ENCODE results near the gene PLXNC1.

PLXNC1 gene

DNA sequence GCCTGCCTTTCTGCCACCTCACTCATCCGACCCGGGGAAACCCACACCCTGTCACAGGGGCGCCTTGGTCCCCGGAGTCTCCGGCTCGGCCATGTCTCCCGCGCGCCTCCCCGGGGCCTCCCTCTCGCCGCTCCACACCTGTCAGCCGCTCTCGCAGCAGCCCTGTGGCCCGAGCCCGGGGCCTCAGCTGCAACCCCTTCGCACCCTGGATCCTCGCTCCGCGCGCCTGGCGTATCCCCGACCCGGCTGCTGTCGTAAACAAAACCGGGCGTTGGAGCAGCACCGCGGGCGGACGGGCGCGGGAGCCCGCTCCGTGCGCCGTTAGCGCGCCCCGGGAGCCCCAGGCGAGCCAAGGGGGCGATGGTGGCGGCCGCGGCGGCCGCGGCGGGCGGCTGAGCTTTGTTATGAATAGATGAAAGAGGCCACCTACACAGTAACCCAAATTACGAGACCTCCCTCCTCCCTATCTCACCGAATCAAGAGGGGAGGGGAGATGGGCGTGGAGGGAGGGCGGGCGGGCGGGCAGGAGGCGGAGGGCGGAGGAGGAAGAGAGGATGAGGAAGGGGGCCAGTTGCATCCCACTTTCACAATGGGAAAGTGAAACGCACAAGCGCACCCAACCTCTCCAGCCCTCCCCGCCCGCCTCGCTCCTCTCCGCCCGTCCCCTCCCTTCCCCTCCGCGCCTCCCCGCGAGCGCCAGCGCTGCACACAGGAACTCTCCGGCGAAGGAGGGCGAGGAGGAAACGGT lies at the start of gene PLXNC1:
TSS of gene PLXNC1 (plus strand) at position 587 of the 748 bp plus-strand sequence. CDS start 395 bp downstream, outside the sequence.
- no peaks in the 10 kb centered on the region for H3K36me3 ChIP-seq (replicated peaks)
- in situ Hi-C loops (cut with HindIII; ENCODE audit: low pct_ligation_motif_present, low sequenced_read_pairs) = loop anchor here (25.0 kb wide), 1 partner anchor 364 kb away; no protein-coding TSS in a partner anchor
- peaks cover 41% of the 10 kb centered on the region for H3K27me3 ChIP-seq (replicated peaks)
- H3K4me3 ChIP-seq (ENCODE audit: low read depth, low read length) = peak within 1 kb of the TSS; percentile 47
- H3K27ac ChIP-seq = no peak within 1 kb of the TSS
- TF ChIP-seq, protein P1, sequence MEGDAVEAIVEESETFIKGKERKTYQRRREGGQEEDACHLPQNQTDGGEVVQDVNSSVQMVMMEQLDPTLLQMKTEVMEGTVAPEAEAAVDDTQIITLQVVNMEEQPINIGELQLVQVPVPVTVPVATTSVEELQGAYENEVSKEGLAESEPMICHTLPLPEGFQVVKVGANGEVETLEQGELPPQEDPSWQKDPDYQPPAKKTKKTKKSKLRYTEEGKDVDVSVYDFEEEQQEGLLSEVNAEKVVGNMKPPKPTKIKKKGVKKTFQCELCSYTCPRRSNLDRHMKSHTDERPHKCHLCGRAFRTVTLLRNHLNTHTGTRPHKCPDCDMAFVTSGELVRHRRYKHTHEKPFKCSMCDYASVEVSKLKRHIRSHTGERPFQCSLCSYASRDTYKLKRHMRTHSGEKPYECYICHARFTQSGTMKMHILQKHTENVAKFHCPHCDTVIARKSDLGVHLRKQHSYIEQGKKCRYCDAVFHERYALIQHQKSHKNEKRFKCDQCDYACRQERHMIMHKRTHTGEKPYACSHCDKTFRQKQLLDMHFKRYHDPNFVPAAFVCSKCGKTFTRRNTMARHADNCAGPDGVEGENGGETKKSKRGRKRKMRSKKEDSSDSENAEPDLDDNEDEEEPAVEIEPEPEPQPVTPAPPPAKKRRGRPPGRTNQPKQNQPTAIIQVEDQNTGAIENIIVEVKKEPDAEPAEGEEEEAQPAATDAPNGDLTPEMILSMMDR (IDR thresholded peaks at IDR 0.05; ENCODE audit: low read depth, low read length, missing control alignments) = no peak
- no peak for DNase-seq

DNA sequence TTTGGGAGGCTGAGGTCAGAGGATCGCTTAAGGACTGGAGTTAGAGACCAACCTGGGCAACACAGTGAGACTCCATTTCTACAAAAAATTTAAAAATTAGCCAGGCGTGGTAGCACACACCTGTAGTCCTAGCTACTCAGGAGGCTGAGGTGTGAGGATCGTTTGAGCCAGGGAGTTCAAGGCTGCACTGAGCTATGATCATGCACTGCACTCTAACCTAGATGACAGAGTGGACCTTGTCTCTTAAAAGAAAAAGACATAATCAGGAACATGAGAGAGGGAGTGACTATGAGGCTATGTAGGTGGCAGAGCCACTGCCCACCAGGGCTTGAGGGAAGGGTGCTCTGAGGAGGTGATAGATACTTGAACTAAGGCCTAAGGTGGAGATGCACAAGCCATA lies 49.2 kb upstream of the PLXNC1 start:
- DNase-seq = no peak
- TF ChIP-seq, protein P1 (IDR thresholded peaks at IDR 0.05; ENCODE audit: low read depth, low read length, missing control alignments) = no peak
- Histone ChIP-seq H3K27me3 (replicated peaks) (no peaks in the 10 kb centered on the region), H3K36me3 (replicated peaks) (no peaks in the 10 kb centered on the region), H3K27ac (peak overlapping the region; percentile 38), H3K4me3 (ENCODE audit: low read depth, low read length) (no peak overlapping the region)
- in situ Hi-C loops (cut with HindIII; ENCODE audit: low pct_ligation_motif_present, low sequenced_read_pairs) = loop anchor here (25.0 kb wide), 1 partner anchor 537 kb away; the partner anchor contains the start of gene SOCS2

DNA sequence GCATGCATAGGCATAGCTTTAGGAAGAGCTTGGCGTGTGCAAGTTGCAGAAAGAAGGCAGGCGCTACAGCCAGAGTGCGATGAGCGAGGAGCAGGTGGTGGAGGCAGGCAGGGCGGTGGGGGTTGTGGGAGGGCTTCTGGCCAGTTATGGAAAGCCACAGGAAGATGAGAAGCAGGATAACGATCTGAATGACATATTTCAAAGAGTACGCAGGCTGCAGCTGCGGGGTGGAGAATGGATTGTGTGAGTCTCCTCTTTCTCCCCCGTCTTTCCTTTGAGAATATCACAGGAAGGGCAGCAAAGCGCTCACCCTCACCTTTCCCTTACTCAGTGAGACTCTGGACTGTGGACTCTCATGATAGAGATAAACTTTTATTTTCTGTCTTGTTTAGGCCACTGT lies 48.7 kb upstream of the PLXNC1 start:
- DNase-seq = peak; percentile 93
- Histone ChIP-seq H3K27ac (peak overlapping the region; percentile 79), H3K27me3 (replicated peaks) (no peaks in the 10 kb centered on the region), H3K36me3 (replicated peaks) (no peaks in the 10 kb centered on the region), H3K4me3 (ENCODE audit: low read depth, low read length) (no peak overlapping the region)
- TF ChIP-seq, protein P1 (IDR thresholded peaks at IDR 0.05; ENCODE audit: low read depth, low read length, missing control alignments) = no peak
- in situ Hi-C loops (cut with HindIII; ENCODE audit: low pct_ligation_motif_present, low sequenced_read_pairs) = loop anchor here (25.0 kb wide), 1 partner anchor 537 kb away; the partner anchor contains the start of gene SOCS2

DNA sequence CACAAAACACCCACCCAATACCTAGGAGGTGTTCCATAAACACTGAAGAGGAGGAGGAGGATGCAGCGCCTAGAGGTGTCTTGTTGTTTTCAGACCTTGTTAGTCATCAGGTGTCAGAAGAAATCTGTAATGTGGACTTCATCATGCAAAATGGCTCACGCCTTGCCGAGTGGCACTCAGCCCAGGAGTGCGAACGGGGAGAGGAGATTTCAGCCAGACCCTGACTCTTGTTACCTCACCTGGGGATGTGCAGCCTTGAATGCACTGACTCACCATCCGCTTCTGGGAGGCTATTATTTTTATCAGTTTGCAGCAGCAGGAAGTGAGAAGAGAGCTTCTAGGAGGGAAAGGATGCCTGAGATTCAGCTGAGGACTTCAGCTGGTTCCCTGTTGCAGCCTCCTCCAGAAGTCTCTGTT lies 48.2 kb upstream of the PLXNC1 start:
- peak; percentile 63 for DNase-seq
- no peak overlapping the region for H3K4me3 ChIP-seq (ENCODE audit: low read depth, low read length)
- H3K36me3 ChIP-seq (replicated peaks) = no peaks in the 10 kb centered on the region
- no peaks in the 10 kb centered on the region for H3K27me3 ChIP-seq (replicated peaks)
- peak overlapping the region; percentile 79 for H3K27ac ChIP-seq
- TF ChIP-seq, protein P1 (IDR thresholded peaks at IDR 0.05; ENCODE audit: low read depth, low read length, missing control alignments) = no peak
- in situ Hi-C loops (cut with HindIII; ENCODE audit: low pct_ligation_motif_present, low sequenced_read_pairs) = no loop called here

DNA sequence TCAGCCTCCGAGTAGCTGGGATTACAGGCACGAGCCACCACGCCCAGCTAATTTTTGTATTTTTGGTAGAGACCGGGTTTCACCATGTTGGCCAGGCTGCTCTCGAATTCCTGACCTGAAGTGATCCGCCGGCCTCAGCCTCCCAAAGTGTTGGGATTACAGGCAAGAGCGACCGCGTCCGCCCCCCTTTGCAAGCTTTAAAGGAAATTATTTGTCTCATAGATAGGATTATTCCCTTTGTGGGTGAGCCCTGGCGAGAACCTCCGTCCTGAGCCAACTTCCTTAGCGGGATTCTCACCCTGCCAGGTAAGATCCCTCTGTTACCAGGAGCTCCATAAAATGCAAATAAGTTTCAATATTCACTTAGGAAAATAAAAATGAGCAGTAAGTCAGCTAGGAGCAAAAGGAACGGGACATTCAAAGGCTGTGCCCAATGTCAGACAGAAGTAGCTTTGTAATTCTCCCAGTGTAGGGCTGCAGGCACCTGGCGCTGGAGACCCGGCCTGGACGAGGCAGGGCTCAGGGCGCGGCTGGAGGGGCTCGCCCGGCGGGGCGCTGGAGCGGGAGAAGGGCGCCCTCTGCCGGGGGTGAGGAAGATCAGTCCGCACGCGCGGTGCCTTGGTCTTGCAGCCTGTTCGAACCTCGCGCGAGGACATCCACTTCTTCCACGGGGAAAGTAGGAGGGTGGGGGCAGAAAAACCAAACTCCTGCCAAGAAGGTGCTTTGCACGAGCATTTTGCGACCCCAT lies 47.2 kb upstream of the PLXNC1 start:
- TF ChIP-seq, protein P1 (IDR thresholded peaks at IDR 0.05; ENCODE audit: low read depth, low read length, missing control alignments) = peak; percentile 71
- Histone ChIP-seq H3K4me3 (ENCODE audit: low read depth, low read length) (peak overlapping the region; percentile 67), H3K27me3 (replicated peaks) (no peaks in the 10 kb centered on the region), H3K27ac (peak overlapping the region; percentile 79), H3K36me3 (replicated peaks) (no peaks in the 10 kb centered on the region)
- in situ Hi-C loops (cut with HindIII; ENCODE audit: low pct_ligation_motif_present, low sequenced_read_pairs) = no loop called here
- peak; percentile 60 for DNase-seq
